Measurements from ENCODE around the gene CDK5RAP3.

Gene CDK5RAP3

DNA sequence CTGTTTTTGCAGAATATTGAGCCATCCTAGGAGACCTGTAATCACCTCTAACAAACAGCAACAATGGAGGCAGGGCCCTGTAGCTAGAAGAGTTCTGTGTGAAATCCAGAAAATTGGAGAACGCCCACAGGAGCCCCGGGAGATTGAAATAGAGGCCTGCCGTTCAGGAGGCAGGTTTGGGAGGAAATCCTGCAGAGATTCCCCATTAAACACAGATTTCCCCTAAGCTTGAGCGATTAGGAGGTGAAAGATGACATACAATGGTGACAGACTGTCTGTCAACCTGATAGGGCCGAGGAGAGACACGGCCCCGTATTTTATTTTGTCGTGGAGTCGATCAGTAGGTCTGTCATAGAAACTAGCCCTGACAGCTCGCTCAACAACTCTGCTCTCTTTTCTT, 18.2 kb downstream of the CDK5RAP3 start:
- TF ChIP-seq EGR1 (IDR thresholded peaks at IDR 0.05) (no peak), CEBPB (IDR thresholded peaks at IDR 0.05) (no peak), TCF12 (IDR thresholded peaks at IDR 0.05; ENCODE audit: low read depth) (no peak), TEAD4 (IDR thresholded peaks at IDR 0.05) (no peak), CREB1 (IDR thresholded peaks at IDR 0.05; ENCODE audit: low read depth) (no peak), FOXM1 (IDR thresholded peaks at IDR 0.05; ENCODE audit: borderline replicate concordance, low read depth) (no peak), TAF1 (IDR thresholded peaks at IDR 0.05; ENCODE audit: low read depth) (no peak), NFIC (IDR thresholded peaks at IDR 0.05) (no peak), ZBTB7A (IDR thresholded peaks at IDR 0.05; ENCODE audit: low read depth) (no peak), YY1 (IDR thresholded peaks at IDR 0.05; ENCODE audit: low read depth) (no peak), RAD21 (IDR thresholded peaks at IDR 0.05; ENCODE audit: low read depth) (no peak), EP300 (IDR thresholded peaks at IDR 0.05; ENCODE audit: borderline replicate concordance) (no peak)
- TF ChIP-seq, protein P1, sequence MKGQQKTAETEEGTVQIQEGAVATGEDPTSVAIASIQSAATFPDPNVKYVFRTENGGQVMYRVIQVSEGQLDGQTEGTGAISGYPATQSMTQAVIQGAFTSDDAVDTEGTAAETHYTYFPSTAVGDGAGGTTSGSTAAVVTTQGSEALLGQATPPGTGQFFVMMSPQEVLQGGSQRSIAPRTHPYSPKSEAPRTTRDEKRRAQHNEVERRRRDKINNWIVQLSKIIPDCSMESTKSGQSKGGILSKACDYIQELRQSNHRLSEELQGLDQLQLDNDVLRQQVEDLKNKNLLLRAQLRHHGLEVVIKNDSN (IDR thresholded peaks at IDR 0.05), result no peak
- TF ChIP-seq, protein P2, sequence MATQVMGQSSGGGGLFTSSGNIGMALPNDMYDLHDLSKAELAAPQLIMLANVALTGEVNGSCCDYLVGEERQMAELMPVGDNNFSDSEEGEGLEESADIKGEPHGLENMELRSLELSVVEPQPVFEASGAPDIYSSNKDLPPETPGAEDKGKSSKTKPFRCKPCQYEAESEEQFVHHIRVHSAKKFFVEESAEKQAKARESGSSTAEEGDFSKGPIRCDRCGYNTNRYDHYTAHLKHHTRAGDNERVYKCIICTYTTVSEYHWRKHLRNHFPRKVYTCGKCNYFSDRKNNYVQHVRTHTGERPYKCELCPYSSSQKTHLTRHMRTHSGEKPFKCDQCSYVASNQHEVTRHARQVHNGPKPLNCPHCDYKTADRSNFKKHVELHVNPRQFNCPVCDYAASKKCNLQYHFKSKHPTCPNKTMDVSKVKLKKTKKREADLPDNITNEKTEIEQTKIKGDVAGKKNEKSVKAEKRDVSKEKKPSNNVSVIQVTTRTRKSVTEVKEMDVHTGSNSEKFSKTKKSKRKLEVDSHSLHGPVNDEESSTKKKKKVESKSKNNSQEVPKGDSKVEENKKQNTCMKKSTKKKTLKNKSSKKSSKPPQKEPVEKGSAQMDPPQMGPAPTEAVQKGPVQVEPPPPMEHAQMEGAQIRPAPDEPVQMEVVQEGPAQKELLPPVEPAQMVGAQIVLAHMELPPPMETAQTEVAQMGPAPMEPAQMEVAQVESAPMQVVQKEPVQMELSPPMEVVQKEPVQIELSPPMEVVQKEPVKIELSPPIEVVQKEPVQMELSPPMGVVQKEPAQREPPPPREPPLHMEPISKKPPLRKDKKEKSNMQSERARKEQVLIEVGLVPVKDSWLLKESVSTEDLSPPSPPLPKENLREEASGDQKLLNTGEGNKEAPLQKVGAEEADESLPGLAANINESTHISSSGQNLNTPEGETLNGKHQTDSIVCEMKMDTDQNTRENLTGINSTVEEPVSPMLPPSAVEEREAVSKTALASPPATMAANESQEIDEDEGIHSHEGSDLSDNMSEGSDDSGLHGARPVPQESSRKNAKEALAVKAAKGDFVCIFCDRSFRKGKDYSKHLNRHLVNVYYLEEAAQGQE (IDR thresholded peaks at IDR 0.05; ENCODE audit: low read depth), result no peak
- TF ChIP-seq, protein P3, sequence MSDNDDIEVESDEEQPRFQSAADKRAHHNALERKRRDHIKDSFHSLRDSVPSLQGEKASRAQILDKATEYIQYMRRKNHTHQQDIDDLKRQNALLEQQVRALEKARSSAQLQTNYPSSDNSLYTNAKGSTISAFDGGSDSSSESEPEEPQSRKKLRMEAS (IDR thresholded peaks at IDR 0.05), result no peak

DNA sequence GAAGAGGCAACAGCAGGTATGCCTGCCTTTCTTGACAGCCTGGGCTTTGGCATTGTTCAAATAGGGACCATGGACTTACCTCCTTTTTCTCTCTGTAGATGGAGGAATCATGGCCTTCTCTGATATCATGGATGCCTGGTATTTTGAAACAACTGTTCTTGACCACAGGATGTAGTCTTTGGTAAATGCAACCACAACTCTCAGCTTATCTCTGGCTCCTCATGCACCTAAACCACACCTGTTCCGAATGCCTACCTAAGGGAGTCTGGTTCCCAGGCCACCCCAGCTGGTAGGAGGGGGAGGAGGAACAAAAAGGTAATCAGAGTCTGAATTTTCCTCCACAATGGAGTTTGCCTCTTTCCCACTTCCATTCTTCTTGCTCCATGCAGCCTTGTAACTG, 18.8 kb downstream of the CDK5RAP3 start:
- TF ChIP-seq EGR1 (IDR thresholded peaks at IDR 0.05), result no peak
- TF ChIP-seq EP300 (IDR thresholded peaks at IDR 0.05; ENCODE audit: borderline replicate concordance), result no peak
- TF ChIP-seq CEBPB (IDR thresholded peaks at IDR 0.05), result no peak
- TF ChIP-seq CREB1 (IDR thresholded peaks at IDR 0.05; ENCODE audit: low read depth), result no peak
- no peak for TF ChIP-seq RAD21 (IDR thresholded peaks at IDR 0.05; ENCODE audit: low read depth)
- TF ChIP-seq TEAD4 (IDR thresholded peaks at IDR 0.05), result no peak
- TF ChIP-seq, protein P2 (IDR thresholded peaks at IDR 0.05; ENCODE audit: low read depth), result no peak
- TF ChIP-seq TCF12 (IDR thresholded peaks at IDR 0.05; ENCODE audit: low read depth), result no peak
- TF ChIP-seq YY1 (IDR thresholded peaks at IDR 0.05; ENCODE audit: low read depth), result no peak
- no peak for TF ChIP-seq ZBTB7A (IDR thresholded peaks at IDR 0.05; ENCODE audit: low read depth)
- no peak for TF ChIP-seq FOXM1 (IDR thresholded peaks at IDR 0.05; ENCODE audit: borderline replicate concordance, low read depth)
- TF ChIP-seq, protein P3 (IDR thresholded peaks at IDR 0.05), result no peak
- TF ChIP-seq NFIC (IDR thresholded peaks at IDR 0.05), result no peak

DNA sequence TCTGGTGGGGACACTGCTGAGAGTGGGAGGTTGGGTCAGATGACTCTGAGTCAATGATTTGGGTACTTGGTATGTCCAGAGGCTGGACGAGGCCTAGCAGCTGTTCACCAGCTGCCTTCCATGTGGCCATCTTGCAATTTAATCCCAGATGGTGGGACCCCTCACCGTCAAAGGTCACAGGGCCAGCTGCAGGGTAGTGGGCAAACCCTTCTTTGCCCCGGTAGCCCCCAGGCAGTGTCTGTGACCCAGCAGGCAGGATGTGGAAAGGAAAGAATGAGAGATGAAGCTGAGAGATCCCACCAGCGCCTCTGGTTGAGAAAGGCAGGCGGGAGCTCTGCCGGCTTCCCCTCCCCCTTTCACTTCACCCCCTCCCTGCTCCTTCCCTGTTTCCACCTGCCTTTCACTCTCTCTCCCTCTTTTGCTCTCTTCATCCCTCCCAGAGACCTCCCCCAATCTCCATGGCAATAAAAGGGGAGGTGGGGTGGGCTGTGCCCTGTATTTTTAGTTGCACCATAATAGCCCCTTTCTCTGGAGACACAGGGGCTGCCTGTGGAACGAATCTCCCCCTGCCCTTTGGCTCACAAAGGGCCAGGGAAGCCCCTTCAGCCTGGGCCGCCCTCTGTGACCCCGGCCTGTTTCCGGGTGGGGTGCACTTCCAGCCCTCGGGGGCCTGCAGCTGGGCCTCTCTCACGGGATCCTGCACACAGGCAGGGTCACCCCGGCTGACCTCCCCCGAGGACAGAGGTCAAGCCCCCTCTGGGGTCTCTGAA, 20.2 kb downstream of the CDK5RAP3 start:
- TF ChIP-seq, protein P2 (IDR thresholded peaks at IDR 0.05; ENCODE audit: low read depth), result no peak
- TF ChIP-seq TAF1 (IDR thresholded peaks at IDR 0.05; ENCODE audit: low read depth) (no peak), TEAD4 (IDR thresholded peaks at IDR 0.05) (no peak), FOXM1 (IDR thresholded peaks at IDR 0.05; ENCODE audit: borderline replicate concordance, low read depth) (no peak), YY1 (IDR thresholded peaks at IDR 0.05; ENCODE audit: low read depth) (no peak), ZBTB7A (IDR thresholded peaks at IDR 0.05; ENCODE audit: low read depth) (no peak), CREB1 (IDR thresholded peaks at IDR 0.05; ENCODE audit: low read depth) (no peak), EGR1 (IDR thresholded peaks at IDR 0.05) (no peak), CEBPB (IDR thresholded peaks at IDR 0.05) (no peak), TCF12 (IDR thresholded peaks at IDR 0.05; ENCODE audit: low read depth) (no peak), NFIC (IDR thresholded peaks at IDR 0.05) (no peak), RAD21 (IDR thresholded peaks at IDR 0.05; ENCODE audit: low read depth) (no peak), EP300 (IDR thresholded peaks at IDR 0.05; ENCODE audit: borderline replicate concordance) (no peak)
- TF ChIP-seq, protein P1 (IDR thresholded peaks at IDR 0.05), result no peak
- TF ChIP-seq, protein P3 (IDR thresholded peaks at IDR 0.05), result no peak
